GM18517 (cell line): ENCODE data around the gene ZNF573.
"Not testable (repeated sequence)": the region's sequence is repeated elsewhere in the genome, so short reads cannot be mapped to it uniquely, and the experiment has no call there.

ENCODE experiments used
- ATAC-seq: cut with Tn5 transposase; IDR thresholded peaks from one replicate; pipeline ENCODE4 v1.9.1; 2021; ENCODE audit warnings: mild to moderate bottlenecking, moderate library complexity; ENCODE audit not compliant: unreplicated experiment

The ZNF573 gene

DNA sequence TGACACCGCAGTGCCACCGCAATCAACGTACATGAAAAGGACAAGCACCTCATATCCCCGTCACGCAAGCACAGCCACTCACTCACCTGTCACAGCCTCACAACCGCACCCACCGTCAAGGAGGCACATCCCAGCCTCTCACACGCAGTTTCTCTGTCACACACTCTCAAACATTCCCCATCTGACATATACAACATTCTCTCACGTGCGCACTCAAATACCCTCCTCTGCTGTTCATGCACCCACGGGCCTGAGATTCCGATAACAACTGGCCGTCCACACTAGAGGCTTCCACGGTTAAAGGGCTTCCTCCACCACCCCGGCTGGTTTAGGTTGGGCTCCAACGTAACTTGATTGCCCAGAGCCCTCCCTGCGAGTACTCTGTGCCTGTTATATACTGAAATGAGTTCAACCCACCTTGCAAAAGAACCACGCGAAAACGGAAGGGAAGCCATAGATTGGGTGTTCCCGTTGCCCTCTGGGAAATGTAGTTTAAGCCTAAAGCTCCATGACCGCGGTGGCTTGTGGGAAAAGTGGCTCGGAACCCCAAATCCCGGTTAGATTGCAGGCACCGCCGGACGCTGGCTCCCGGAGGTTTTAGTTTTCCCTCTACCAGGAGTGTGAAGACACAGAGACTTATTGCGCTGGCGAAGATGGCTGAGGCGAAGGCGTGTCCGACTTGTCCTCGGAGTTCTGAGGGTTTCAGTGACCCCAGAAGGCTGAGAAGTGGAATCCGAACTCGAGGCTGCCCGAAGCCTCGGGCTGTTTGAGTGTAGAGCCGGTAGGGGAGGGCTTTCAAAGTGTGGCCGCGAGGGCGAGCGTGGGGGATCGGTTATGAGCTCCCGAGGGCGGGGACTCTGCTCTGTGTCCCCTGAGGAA is at the start of gene ZNF573:
TSS of gene ZNF573 (minus strand) at position 460 of the 879 bp plus-strand sequence. CDS start 5,857 bp downstream, outside the sequence.
- peak; percentile 74 for ATAC-seq

- ATAC-seq = no peak
These were observed 38.0 kb upstream of the ZNF573 start for GRCh38 chr19:37817180-37817981.

DNA sequence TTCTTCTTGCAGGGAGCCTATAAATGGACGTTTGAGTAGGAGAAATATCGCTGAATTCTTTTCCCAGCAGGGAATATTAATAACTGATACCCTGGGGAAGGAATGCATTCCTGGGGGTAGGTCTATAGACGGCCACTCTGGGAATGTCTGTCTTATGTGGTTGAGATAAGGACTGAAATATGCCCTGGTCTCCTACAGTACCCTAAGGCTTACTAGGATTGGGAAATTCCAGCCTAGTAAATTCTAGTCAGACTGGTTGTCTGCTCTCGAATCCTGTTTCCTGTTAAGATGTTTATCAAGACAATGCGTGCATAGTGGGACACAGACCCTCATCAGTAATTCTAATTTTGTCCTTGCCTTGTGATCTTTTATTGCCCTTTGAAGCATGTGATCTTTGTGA is 36.2 kb upstream of the ZNF573 start:
- ATAC-seq = not testable (repeated sequence)

DNA sequence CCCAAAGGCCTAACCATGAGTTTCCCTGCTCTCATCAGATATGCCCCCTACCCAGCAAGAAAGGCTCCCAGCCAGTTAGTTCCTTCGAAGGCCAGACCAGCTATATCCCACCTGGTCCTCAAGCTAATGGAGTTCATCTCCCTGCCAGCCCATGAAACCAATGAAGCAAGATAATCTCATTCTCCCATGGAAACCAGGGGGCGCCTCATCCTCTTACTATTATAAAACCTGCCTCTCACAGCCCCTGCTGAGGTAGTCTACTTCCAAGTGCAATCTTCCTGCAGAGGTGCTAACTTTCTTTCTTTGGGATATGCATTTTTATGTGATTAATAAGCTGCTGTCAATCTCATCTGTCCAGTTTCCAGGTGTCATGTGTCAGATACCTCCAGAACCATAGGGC is 34.0 kb upstream of the ZNF573 start:
- ATAC-seq = no peak

- no peak for ATAC-seq
These were observed 30.0 kb upstream of the ZNF573 start for GRCh38 chr19:37809366-37809765.

DNA sequence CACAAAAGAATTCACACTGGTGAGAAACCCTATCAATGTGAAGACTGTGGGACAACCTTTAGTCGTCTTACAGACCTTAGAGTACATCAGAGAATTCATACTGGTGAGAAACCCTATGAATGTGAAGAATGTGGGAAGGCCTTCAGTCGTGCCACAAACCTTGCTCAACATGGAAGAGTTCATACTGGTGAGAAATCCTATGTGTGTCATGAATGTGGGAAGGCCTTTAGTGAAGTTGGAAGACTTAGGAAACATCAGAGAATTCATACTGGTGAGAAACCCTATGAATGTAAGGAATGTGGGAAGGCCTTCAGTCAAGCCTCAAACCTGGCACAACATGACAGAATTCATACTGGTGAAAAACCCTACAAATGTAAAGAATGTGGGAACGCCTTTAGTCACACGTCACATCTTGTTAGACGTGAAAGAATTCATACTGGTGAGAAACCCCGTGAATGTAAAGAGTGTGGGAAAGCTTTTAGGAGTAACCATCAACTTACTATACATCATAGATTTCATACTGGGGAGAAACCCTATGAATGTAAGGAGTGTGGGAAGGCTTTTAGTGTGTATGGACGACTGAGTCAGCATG is 24.0 kb upstream of the ZNF573 start:
- no peak for ATAC-seq

DNA sequence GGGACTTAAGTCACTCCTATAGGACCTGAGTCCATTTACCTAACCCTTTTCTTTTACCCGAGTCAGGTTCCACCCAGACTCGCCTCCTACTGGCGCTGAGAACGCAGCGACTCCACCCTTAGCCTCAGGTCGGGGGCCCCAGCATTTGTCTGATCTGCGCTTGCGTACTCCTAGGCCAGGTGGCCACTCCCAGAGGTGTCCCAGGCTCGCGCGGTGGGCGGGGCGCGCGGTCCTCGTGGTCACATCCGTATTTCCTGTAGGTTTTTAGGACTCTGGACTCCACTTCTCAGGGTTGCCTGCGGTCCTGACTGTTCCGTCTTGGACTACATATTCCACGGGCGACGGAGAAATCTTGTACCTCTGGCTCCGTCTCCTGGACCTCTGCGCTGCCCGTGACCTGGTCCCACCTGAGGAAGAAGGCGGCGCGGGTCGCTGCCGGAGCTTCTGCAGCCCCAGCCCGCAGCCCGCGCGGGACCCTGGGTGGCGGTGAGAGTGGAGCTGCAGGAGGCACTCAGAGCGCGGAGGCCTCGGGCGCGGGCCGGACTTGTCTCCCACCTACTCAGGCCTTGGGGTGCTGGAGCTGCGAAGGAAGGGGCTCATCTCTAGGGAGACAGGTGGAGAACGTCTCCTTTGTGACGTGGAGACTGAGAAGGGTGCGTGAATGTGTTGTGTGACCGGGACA is 11.0 kb upstream of the ZNF573 start:
- ATAC-seq = no peak

GRCh38 chr19:37778613-37779126 is 716 bp downstream of the ZNF573 start:
- ATAC-seq = no peak

DNA sequence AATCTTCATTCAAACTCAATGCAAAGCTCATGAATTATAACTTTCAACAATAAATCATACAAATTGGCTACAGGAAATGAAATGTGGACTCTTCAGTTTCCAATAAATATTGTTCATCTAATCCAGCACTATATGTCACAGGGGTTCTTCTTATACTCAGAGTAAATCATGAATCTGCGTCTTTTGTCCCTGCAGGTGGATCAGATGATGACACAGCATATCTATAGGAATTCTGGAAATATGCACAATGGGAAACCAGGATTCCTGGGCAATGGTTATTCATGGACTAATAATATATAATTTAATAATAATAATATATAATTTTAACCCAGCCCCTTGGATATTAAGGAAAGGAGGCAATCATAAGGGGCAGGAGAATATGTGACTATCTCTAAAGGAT is 8.4 kb downstream of the ZNF573 start:
- ATAC-seq = no peak

- ATAC-seq = no peak
These were observed 15.9 kb downstream of the ZNF573 start for GRCh38 chr19:37763488-37763887.

DNA sequence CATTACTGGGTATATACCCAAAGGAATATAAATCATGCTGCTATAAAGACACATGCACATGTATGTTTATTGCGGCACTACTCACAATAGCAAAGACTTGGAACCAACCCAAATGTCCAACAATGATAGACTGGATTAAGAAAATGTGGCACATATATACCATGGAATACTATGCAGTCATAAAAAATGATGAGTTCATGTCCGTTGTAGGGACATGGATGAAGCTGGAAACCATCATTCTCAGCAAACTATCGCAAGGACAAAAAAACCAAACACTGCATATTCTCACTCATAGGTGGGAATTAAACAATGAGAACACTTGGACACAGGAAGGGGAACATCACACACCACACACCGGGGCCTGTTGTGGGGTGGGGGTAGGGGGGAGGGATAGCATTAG is 21.7 kb downstream of the ZNF573 start:
- ATAC-seq = not testable (repeated sequence)

GRCh38 chr19:37738371-37738770 is 41.0 kb downstream of the ZNF573 start:
- ATAC-seq = no peak

DNA sequence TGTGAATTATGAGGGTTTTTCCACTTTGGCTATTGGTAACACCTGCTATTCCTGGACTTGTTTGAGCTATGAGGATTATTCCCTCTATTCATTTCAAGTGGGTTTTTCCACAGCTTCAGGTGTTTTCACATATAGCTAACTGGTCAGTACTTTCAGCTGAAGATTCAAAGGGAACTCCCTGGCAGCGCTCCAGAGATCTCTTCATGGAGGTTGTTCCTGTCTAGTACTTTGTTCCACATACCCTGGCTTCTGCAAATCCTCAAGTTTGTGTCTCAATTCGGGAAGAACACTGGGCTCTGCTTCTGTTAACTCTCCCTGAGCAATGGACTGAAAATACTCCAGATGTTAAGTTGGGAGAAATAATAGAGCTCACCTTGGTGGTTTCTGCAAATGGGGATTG is 54.2 kb downstream of the ZNF573 start:
- ATAC-seq = no peak

DNA sequence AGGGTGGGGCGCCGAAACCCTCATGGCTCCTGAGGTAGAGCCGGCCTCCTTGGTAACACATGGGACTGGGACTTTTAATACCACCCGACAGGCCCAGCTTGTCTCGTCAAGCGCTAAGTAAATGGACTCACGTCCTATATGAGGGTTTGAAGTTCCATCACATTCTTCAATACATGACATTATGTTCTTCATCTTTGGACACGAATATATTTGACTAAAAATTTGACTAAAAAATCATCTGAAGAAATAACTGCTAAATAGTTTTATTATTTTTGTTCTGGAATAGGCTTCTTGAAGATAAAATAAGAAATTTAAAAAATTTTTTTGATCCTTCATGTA is 59.5 kb downstream of the ZNF573 start:
- no peak for ATAC-seq

DNA sequence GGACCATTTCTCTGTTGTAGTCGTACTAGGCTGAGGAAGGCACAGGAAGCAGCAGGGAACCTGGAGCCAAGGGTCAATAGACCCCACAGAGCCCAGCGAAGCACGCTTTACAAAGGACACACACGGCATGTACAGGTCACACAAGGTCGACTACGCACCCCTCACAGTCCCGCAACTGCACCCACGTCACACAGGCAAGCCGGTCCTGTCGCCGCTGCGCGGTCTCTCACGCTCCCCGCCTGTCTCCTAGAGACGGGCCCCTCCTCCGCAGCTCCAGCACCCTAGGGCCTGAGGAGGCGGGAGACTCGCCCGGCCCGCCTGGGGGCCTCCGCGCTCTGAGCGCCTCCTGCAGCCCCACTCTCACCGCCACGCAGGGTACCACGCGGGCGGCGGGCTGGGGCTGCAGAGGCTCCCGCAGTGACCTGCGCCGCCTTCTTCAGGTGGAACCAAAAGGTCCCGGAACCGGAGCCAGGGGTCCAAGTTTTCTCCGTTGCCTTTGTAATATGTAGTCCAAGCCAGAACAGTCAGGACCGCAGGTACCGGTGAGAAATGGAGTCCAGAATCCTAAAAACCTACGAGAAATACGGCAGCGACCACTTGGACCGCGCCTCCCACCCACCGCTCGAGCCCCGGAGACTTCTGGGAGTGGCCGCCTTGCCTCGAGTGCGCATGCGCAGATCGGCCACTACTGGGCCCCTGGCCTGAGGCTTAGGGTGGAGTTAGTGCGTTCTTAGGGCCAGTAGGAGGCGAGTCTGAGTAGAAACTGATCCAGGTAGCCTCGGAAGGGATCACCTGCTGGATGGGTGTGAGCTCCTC is 60.1 kb downstream of the ZNF573 start, which contains the start of gene ZNF607:
TSS of gene ZNF607 (minus strand) at position 651 of the 816 bp plus-strand sequence. CDS start 8,143 bp downstream, outside the sequence.
- peak; percentile 76 for ATAC-seq

DNA sequence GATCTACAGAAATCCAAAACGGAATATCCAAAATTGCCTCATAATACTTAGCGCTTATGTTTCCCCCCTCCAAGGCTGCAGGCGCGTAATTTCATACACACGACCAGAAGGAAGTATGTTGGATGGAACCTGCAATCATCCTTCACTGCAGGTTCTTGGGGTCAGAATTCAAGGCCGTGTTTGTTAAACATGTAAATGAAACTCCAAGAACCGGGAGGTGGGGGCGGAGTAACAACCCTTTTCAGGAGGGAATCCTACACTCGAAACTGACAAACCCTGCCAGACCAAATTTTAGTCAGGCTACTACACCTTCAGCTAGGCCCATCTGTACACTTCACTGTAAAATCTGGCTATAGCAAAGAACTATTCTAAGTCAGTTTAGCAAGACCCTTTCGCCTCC is 61.1 kb downstream of the ZNF573 start:
- ATAC-seq = no peak

DNA sequence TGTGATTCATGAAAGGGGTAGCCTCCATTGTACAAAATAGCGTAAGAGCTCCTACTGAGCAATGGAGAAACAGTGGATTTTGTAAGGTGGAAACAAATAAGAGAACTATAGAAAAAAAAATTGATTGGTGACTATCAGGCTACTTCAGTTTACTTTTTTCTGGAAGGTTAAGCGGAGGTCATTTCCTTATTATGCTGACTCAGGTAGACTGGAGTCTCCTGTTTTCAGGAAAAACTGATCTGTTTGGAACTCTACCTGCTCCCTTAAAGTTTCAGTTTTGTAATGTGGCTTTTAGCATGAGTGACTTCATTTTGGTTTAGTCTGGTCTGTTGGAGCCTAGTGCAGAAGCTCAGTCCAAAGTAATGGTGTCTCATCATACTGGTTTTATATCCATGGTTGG is 63.2 kb downstream of the ZNF573 start:
- no peak for ATAC-seq

DNA sequence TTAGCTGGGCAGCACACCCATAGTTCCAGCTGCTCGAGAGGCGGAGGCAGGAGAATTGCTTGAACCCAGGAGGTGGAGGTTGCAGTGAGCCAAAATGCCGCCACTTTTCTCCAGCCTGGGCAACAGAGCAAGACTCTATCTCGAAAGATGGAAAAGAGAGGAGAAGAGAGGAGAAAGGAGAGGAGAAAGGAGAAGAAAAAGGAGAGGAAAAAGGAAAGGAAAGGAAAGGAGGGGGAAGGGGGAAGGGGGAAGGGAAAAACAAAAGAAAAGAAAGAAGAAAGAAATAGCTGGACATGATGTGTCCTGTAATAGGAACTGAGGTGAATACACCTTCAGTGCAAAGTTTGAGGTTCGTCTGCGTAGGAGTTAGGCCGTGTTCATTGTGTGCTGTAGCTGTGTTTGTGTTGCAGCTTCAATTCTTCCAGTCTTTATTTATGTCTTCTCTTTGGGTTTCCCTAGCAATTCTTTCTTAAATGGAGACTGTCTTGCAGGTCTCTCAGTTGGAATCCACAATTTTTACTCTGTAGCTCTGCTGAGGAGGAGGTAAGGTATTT is 73.3 kb downstream of the ZNF573 start:
- no peak for ATAC-seq

DNA sequence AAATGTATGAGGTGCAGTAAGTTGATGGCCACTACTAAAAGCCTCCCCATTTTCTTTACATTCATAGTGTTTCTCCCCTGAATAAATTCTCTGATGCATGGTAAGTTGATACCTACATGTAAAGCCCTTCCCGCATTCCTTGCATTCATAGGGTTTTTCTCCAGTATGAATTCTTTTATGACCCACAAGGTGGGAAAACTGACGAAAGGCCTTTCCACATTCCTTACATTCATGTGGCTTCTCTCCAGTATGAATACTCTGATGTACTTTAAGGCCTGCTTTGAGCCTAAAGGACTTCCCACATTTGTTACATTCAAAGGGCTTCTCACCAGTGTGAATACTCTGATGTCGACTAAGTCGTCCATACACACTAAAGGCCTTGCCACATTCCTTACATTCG is 80.3 kb downstream of the ZNF573 start:
- no peak for ATAC-seq

DNA sequence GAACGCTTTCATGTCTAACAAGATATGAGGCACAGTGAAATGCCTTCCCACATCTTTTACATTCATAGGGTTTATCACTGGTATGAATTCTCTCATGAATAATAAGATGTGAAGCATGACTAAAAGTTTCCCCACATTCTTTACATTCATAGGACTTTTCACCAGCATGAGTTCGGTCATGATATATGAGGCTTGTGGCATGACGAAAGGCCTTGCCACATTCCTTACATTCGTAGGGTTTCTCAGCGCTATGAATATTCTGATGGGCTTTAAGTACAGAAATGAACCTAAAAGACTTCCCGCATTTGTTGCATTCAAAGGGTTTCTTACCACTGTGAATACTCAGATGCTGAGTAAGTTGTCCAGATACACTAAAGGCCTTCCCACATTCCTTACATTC is 81.2 kb downstream of the ZNF573 start:
- no peak for ATAC-seq
